GM06990 (cell line): Measurements from ENCODE around the gene TCTN1.
"Not testable (repeated sequence)": the region's sequence is repeated elsewhere in the genome, so short reads cannot be mapped to it uniquely, and the experiment has no call there.

Experiments
- DNase-seq: peaks from one replicate; pipeline ENCODE4 v3.0.0-alpha.2; 2011; ENCODE audit not compliant: insufficient read length; ENCODE audit errors: extremely low read depth
- H3K27me3 ChIP-seq: replicated peaks from 2 replicates; pipeline ENCODE4 v1.6.0; 2011; ENCODE audit warnings: low read length; ENCODE audit not compliant: control insufficient read depth, insufficient read depth
- H3K36me3 ChIP-seq: 2 replicates; pipeline ENCODE4 v1.5.1; 2011; ENCODE audit warnings: low read length; ENCODE audit not compliant: control insufficient read depth, insufficient read depth
- H3K4me3 ChIP-seq: replicated peaks from 2 replicates; pipeline ENCODE4 v1.5.1; 2011; ENCODE audit warnings: low read depth, mild to moderate bottlenecking, control low read depth, low read length
- TF ChIP-seq, protein P1 (sequence below): IDR thresholded peaks from 2 replicates; pipeline ENCODE4 v1.5.1; 2011; ENCODE audit warnings: low read length, control low read depth, mild to moderate bottlenecking, inconsistent platforms; ENCODE audit not compliant: insufficient read depth, poor library complexity, severe bottlenecking

Gene TCTN1

DNA sequence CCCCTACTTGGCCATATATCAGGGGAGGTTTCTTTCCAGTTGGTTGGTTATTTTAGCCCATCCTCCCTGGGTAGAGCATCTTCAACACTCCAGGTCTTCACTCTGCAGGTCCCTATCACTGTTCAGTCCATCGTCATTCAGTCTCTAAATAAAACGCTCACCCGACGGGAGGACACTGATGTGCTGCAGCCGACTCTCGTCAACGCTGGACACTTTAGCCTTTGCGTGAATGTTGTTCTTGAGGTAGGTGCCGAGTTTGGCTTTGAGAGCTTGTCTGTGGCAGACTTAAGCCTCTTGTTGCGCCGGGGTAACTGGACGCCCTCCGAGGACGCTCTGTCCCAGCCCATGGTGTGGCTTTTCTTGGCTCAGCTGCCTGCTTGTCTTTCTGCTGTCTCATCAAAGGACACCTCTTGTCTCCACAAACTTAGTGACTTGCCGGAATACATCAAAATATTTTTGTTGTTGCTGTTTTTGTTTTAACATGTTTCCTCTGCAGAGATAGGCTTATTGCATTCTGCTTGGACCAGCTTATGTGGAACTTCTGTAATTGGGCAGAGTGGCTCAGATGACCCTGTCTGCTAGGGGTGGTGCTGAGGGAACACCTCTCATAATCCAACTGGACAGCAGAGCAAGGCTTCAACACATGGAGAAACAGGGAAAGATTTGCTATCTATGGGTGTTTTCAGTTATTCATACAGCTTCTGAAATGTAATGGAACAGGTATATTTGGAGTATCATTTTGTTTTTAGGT, 26.5 kb downstream of the TCTN1 start:
- Histone ChIP-seq H3K36me3 (no peaks in the 10 kb centered on the region; the same call in 1 of the 2 replicates), H3K27me3 (no peaks in the 10 kb centered on the region), H3K4me3 (no peak overlapping the region)
- TF ChIP-seq, protein P1, sequence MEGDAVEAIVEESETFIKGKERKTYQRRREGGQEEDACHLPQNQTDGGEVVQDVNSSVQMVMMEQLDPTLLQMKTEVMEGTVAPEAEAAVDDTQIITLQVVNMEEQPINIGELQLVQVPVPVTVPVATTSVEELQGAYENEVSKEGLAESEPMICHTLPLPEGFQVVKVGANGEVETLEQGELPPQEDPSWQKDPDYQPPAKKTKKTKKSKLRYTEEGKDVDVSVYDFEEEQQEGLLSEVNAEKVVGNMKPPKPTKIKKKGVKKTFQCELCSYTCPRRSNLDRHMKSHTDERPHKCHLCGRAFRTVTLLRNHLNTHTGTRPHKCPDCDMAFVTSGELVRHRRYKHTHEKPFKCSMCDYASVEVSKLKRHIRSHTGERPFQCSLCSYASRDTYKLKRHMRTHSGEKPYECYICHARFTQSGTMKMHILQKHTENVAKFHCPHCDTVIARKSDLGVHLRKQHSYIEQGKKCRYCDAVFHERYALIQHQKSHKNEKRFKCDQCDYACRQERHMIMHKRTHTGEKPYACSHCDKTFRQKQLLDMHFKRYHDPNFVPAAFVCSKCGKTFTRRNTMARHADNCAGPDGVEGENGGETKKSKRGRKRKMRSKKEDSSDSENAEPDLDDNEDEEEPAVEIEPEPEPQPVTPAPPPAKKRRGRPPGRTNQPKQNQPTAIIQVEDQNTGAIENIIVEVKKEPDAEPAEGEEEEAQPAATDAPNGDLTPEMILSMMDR: no peak
- DNase-seq: no peak

DNA sequence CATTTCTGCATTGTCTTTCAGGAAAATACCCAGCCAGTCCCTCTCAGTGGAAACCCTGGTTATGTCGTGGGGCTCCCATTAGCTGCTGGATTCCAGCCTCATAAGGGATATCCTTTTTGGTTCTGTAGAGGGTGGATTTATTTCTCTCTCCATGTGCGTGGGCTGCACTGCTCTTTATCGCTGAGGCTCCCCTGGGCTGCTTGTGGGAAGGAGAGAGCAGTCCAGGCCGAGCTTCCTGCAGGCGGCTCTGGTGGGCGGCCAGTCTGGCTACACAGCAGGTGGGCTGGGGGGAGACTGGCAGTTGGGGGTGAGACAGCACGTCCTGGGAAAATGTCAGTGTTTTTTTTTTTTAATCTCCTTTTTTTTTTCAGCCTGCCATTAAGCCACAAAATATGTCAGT, 27.6 kb downstream of the TCTN1 start:
- H3K4me3 ChIP-seq: no peak overlapping the region
- TF ChIP-seq, protein P1: no peak
- DNase-seq: no peak
- no peaks in the 10 kb centered on the region for H3K27me3 ChIP-seq
- peaks cover 2% of the 10 kb centered on the region for H3K36me3 ChIP-seq

DNA sequence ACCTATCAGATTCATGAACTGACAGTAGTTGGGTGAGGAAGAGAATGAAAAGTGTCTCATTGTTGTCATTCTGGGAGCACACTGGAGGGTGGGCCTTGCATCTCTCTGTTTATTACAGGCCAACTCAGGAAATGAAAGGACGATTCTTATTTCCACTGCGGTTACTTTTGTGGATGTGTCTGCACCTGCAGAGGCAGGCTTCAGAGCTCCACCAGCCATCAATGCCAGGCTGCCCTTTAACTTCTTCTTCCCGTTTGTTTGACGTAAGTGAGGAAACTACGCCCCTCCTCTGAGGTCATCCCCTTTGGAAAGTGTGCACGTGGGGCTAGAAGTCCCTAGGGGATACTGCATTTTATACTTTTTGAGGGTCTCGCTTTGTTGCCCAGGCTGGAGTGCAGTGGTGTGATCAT, 33.7 kb downstream of the TCTN1 start:
- TF ChIP-seq, protein P1: no peak
- Histone ChIP-seq H3K4me3 (no peak overlapping the region), H3K27me3 (no peaks in the 10 kb centered on the region), H3K36me3 (peaks cover 30% of the 10 kb centered on the region)
- DNase-seq: no peak

DNA sequence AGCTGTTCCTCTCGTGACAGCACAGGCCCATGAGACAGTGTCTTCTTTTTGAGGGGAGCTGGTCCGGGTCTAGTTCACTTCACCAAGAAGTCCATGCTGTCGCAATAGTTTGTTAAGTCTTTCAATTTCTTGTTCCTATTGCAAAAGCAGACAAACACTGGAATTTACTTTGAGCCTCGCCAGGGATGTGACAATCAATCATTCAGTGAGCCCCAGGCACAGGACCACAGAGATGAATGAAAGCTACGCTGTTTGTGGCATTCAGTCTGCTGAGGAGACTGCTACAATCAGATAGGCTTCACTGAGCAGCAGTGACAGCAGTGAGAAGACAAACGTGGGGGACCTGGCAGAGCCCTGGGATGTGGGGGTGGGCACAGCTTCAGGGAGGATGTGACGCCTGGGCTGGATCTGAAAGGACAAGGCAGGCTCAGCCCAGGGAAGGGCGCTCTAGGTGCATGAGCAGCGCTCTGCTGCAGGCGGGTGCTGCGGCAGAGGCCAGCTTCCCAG, 35.5 kb downstream of the TCTN1 start:
- H3K36me3 ChIP-seq: peaks cover 35% of the 10 kb centered on the region
- DNase-seq: no peak
- no peaks in the 10 kb centered on the region for H3K27me3 ChIP-seq
- TF ChIP-seq, protein P1: no peak
- H3K4me3 ChIP-seq: no peak overlapping the region

DNA sequence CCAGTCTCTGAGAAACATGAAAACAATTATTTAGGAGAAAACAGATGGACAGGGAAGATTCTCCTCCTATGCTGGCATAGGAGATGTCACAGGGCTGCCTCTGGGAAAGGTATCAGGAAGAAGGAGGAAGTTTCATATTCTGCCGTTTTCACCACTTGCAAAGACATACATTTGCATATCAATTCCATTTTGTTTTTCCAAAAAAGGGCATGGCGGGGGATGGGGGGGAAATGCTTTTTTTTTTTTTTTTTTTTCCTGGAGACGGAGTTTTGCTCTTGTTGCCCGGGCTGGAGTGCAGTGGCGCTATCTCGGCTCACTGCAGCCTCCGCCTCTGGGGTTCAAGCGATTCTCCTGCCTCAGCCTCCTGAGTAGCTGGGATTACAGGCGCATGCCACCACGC, 40.3 kb downstream of the TCTN1 start:
- H3K36me3 ChIP-seq: peaks cover 53% of the 10 kb centered on the region
- not testable (repeated sequence) for H3K4me3 ChIP-seq, DNase-seq, H3K27me3 ChIP-seq

DNA sequence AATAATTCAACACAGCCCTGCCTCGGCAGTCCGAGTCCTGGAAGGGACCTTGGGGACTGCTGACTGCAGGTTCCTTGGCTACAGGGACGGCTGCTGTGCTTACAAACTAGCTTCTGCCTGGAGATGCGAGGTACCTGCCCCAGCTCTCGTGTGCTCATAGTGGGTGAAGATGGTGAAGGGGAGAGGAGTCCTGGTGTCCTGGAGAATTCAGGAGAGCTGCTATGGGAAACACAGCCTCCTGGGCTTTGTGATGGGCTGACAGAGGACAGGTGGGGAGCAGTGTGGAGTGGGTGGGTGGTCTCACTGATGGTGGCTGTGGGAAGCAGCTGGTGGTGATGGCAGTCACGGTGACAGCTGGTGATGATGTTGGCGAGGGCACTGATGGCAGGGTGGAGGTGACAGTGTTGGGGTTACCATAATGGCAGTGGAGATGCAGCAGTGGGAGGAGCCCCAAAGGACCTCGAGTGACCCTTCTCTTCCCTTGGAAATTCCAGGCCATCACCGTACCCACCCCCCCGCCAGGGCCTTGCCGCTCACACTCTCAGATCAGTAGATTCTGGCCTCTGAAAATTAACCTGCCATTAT, 42.2 kb downstream of the TCTN1 start:
- Histone ChIP-seq H3K36me3 (peaks cover 46% of the 10 kb centered on the region), H3K27me3 (no peaks in the 10 kb centered on the region), H3K4me3 (no peak overlapping the region)
- TF ChIP-seq, protein P1: no peak
- no peak for DNase-seq
